ENCODE results near the gene SLMAP. TPM values are rescaled to one million over a fixed set of nuclear protein-coding genes. Genes with fewer than 3 reads are reported as not detected.

The SLMAP gene
- total RNA-seq, 2 donors from 2014 or later, result 221 to 239 TPM

DNA sequence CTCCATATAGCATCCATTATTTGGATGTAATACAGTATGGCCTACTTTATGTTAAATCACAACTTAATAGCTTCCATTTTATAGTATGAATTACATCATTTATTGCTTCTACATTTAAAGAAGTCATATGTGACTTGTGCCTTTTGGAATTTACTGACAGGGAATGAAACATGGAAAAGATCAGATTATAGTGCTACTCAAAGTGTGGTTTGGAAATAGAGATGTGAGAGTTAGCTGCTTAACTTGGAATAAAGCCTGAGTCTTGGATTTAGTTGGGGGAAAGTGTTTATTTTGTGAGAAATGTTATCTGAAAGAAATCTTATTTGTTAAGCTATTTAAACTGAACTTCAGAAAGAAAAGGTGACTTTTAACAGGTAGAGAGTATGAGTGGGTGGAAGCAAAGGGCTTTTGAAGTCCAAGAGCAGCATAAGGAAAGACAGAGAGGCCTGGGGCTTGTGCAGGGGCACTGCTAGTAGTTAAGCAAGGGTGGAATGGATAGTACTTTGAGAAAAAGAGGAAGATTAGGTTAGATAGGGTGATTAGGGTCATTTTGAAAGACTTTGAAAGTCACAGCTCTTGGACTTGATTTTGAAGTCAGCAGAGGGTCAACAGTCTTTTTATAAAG lies 60.5 kb downstream of the SLMAP start:
- H3K27me3 ChIP-seq (replicated peaks; ENCODE audit: insufficient read depth), result no peaks in the 10 kb centered on the region
- H3K4me3 ChIP-seq, result no peak overlapping the region
- H3K4me1 ChIP-seq (ENCODE audit: control insufficient read depth in 1 of 2, low read depth in 2 of 2), result peaks cover under 1 to 29% of the 10 kb centered on the region in 2 donors
- no peaks in the 10 kb centered on the region for H3K36me3 ChIP-seq
- TF ChIP-seq, protein P1, sequence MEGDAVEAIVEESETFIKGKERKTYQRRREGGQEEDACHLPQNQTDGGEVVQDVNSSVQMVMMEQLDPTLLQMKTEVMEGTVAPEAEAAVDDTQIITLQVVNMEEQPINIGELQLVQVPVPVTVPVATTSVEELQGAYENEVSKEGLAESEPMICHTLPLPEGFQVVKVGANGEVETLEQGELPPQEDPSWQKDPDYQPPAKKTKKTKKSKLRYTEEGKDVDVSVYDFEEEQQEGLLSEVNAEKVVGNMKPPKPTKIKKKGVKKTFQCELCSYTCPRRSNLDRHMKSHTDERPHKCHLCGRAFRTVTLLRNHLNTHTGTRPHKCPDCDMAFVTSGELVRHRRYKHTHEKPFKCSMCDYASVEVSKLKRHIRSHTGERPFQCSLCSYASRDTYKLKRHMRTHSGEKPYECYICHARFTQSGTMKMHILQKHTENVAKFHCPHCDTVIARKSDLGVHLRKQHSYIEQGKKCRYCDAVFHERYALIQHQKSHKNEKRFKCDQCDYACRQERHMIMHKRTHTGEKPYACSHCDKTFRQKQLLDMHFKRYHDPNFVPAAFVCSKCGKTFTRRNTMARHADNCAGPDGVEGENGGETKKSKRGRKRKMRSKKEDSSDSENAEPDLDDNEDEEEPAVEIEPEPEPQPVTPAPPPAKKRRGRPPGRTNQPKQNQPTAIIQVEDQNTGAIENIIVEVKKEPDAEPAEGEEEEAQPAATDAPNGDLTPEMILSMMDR (IDR thresholded peaks at IDR 0.05), result no peak
- H3K9me3 ChIP-seq, result no peaks in the 10 kb centered on the region
- no peak overlapping the region for H3K27ac ChIP-seq
- ATAC-seq (ENCODE audit: insufficient number of reproducible peaks, low FRiP score, low read depth), result no peak
- no peak for DNase-seq (ENCODE audit: low spot score)

DNA sequence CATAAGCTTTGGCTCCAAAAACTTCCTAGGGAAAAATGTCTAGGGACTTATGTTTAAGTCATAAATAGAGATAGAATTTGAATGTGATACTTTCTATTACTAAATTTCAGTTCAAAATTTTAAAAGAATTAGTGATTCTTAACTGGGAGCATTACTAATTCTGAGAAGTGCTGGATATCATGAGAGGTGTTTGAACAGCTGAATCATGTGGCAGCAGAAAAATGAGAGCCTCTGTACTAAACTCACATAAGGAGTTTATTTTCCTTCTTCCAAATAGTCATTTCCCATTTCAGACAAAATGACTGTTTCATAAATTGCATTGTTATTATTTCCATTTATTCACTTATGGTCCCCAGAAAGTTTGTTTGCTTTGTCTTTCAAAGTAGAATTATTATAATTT lies 62.7 kb downstream of the SLMAP start:
- no peaks in the 10 kb centered on the region for H3K36me3 ChIP-seq
- H3K9me3 ChIP-seq, result no peaks in the 10 kb centered on the region
- no peak for ATAC-seq (ENCODE audit: insufficient number of reproducible peaks, low FRiP score, low read depth)
- no peak overlapping the region for H3K4me3 ChIP-seq
- TF ChIP-seq, protein P1 (IDR thresholded peaks at IDR 0.05), result no peak
- peaks cover 10 to 41% of the 10 kb centered on the region in 2 donors for H3K4me1 ChIP-seq (ENCODE audit: control insufficient read depth in 1 of 2, low read depth in 2 of 2)
- no peaks in the 10 kb centered on the region for H3K27me3 ChIP-seq (replicated peaks; ENCODE audit: insufficient read depth)
- no peak for DNase-seq (ENCODE audit: low spot score)
- no peak overlapping the region for H3K27ac ChIP-seq

DNA sequence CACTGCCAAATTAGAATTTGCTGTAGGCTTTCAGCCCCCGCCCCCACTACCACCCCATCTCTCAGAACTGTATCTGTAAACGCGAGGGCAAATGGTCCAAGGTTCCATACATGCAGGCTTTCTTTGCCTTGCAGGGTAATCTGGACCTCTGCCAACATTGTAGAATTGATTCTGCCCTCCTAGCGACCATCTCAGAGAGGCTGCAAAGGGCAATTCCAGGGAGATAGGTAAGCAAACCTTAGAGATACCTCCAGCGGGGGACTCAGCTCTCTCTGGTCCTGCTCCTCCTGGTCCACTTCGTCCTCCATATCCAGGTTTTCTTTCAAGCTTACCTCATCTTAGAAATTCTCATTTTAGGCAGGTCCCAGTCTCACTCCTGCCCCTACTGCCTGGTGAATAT lies 64.4 kb downstream of the SLMAP start:
- no peak overlapping the region for H3K4me3 ChIP-seq
- H3K9me3 ChIP-seq, result no peaks in the 10 kb centered on the region
- H3K36me3 ChIP-seq, result no peaks in the 10 kb centered on the region
- DNase-seq (ENCODE audit: low spot score) (no peak), ATAC-seq (ENCODE audit: insufficient number of reproducible peaks, low FRiP score, low read depth) (no peak)
- TF ChIP-seq, protein P1 (IDR thresholded peaks at IDR 0.05), result no peak
- no peaks in the 10 kb centered on the region for H3K27me3 ChIP-seq (replicated peaks; ENCODE audit: insufficient read depth)
- no peak overlapping the region for H3K27ac ChIP-seq
- peaks cover 10 to 42% of the 10 kb centered on the region in 2 donors for H3K4me1 ChIP-seq (ENCODE audit: control insufficient read depth in 1 of 2, low read depth in 2 of 2)

DNA sequence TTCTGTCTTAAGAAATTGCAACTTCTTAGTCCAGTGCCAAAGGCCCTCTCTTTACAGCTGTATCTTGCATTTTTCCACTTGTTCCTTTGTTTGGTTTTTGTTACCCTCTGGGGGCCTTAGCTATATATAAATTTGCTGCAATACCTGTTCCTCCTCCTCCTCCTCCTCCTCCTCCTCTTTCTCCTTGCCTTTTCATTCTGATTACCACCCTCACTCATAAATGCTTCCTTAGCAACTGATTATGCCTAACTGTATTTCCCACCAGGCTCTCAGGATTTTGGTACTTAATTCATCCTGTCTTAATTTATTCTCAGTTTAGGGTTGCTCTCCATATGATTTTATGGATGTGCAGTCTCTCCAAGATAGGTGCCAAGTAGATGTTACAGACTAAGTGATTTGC lies 65.7 kb downstream of the SLMAP start:
- ATAC-seq (ENCODE audit: insufficient number of reproducible peaks, low FRiP score, low read depth) (no peak), DNase-seq (ENCODE audit: low spot score) (no peak)
- H3K9me3 ChIP-seq, result no peaks in the 10 kb centered on the region
- peaks cover 13 to 43% of the 10 kb centered on the region in 2 donors for H3K4me1 ChIP-seq (ENCODE audit: control insufficient read depth in 1 of 2, low read depth in 2 of 2)
- TF ChIP-seq, protein P1 (IDR thresholded peaks at IDR 0.05), result no peak
- no peak overlapping the region for H3K27ac ChIP-seq
- H3K27me3 ChIP-seq (replicated peaks; ENCODE audit: insufficient read depth), result no peaks in the 10 kb centered on the region
- H3K4me3 ChIP-seq, result no peak overlapping the region
- H3K36me3 ChIP-seq, result no peaks in the 10 kb centered on the region

DNA sequence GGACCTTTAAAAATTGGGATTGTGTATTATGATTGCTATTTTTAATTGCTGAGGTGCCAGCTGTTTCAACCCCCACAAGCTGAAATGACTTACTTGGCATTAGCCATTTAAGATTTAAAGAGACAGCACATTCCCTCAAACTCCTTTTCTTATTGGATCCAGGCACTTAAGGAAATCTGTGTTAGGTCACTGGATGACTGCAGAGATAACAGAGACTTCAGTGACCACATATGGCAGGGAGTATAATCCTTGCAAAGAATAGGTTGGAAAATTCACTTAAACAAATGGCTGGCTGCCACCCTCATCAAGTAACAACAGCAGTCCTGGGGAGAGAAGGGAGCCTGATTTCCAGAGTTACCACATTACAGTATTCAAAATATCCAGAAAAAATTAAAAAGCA lies 66.6 kb downstream of the SLMAP start:
- H3K27ac ChIP-seq, result no peak overlapping the region
- H3K9me3 ChIP-seq, result no peaks in the 10 kb centered on the region
- no peaks in the 10 kb centered on the region for H3K27me3 ChIP-seq (replicated peaks; ENCODE audit: insufficient read depth)
- ATAC-seq (ENCODE audit: insufficient number of reproducible peaks, low FRiP score, low read depth) (no peak), DNase-seq (ENCODE audit: low spot score) (no peak)
- no peaks in the 10 kb centered on the region for H3K36me3 ChIP-seq
- TF ChIP-seq, protein P1 (IDR thresholded peaks at IDR 0.05), result no peak
- H3K4me3 ChIP-seq, result no peak overlapping the region
- H3K4me1 ChIP-seq (ENCODE audit: control insufficient read depth in 1 of 2, low read depth in 2 of 2), result peaks cover 13 to 46% of the 10 kb centered on the region in 2 donors
